Measurements from ENCODE around the gene CDH4. TPM values are rescaled to one million over a fixed set of nuclear protein-coding genes. Genes with fewer than 3 reads are reported as not detected.

The CDH4 gene
- total and polyA plus RNA-seq, 9 donors: 0.12 to 4.4 (median 0.36) TPM

GRCh38 chr20:61573415-61574305, 321.6 kb downstream of the CDH4 start:
- H3K4me1 ChIP-seq (ENCODE audit: insufficient read depth): no peaks in the 10 kb centered on the region
- no peak for DNase-seq
- no peak overlapping the region for H3K27ac ChIP-seq
- WGBS, 3 donors: 70 to 71% (median 71%) methylated on average over 15 to 16 of the region's 16 CpGs
- H3K4me3 ChIP-seq: no peak overlapping the region
- no peaks in the 10 kb centered on the region for H3K9me3 ChIP-seq
- no peaks in the 10 kb centered on the region for H3K27me3 ChIP-seq
- intact Hi-C loops (cut with DNase I): no loop called here
- no peaks in the 10 kb centered on the region for H3K36me3 ChIP-seq
- TF ChIP-seq POLR2A (IDR thresholded peaks at IDR 0.05) (no peak), CTCF (IDR thresholded peaks at IDR 0.05) (no peak), EP300 (IDR thresholded peaks at IDR 0.05) (no peak)

- DNase-seq: no peak
- Histone ChIP-seq H3K4me1 (ENCODE audit: insufficient read depth) (no peaks in the 10 kb centered on the region), H3K27me3 (no peaks in the 10 kb centered on the region), H3K9me3 (no peaks in the 10 kb centered on the region), H3K36me3 (no peaks in the 10 kb centered on the region), H3K4me3 (no peak overlapping the region), H3K27ac (no peak overlapping the region)
- WGBS, 3 donors: 53 to 55% (median 55%) methylated on average over 6 of the region's 6 CpGs
- intact Hi-C loops (cut with DNase I): no loop called here
- TF ChIP-seq CTCF (IDR thresholded peaks at IDR 0.05) (no peak), EP300 (IDR thresholded peaks at IDR 0.05) (no peak), POLR2A (IDR thresholded peaks at IDR 0.05) (no peak)
Observed at GRCh38 chr20:61575151-61575937, 323.3 kb downstream of the CDH4 start.

- intact Hi-C loops (cut with DNase I): no loop called here
- Histone ChIP-seq H3K27me3 (no peaks in the 10 kb centered on the region), H3K36me3 (no peaks in the 10 kb centered on the region), H3K27ac (no peak overlapping the region), H3K4me3 (no peak overlapping the region), H3K9me3 (no peaks in the 10 kb centered on the region), H3K4me1 (ENCODE audit: insufficient read depth) (no peaks in the 10 kb centered on the region)
- 82 to 87% (median 83%) methylated on average over 5 of the region's 5 CpGs for WGBS, 3 donors
- TF ChIP-seq POLR2A (IDR thresholded peaks at IDR 0.05) (no peak), EP300 (IDR thresholded peaks at IDR 0.05) (no peak), CTCF (IDR thresholded peaks at IDR 0.05) (no peak)
- no peak for DNase-seq
Observed at GRCh38 chr20:61576372-61576771, 324.3 kb downstream of the CDH4 start.

- WGBS, 3 donors: 91 to 98% (median 98%) methylated on average over 1 of the region's 1 CpG
- TF ChIP-seq POLR2A (IDR thresholded peaks at IDR 0.05): no peak
- no peak for TF ChIP-seq CTCF (IDR thresholded peaks at IDR 0.05)
- no peak for TF ChIP-seq EP300 (IDR thresholded peaks at IDR 0.05)
- DNase-seq: no peak
Observed at GRCh38 chr20:61577065-61577464, 325.0 kb downstream of the CDH4 start.

More at GRCh38 chr20:61577065-61577464, 325.0 kb downstream of the CDH4 start:
- Histone ChIP-seq H3K9me3 (no peaks in the 10 kb centered on the region), H3K27me3 (no peaks in the 10 kb centered on the region), H3K4me1 (ENCODE audit: insufficient read depth) (no peaks in the 10 kb centered on the region), H3K27ac (no peak overlapping the region), H3K4me3 (no peak overlapping the region), H3K36me3 (no peaks in the 10 kb centered on the region)
- intact Hi-C loops (cut with DNase I): no loop called here

Measured in ovary (tissue), 9 donors.